Heart left ventricle (tissue), 13 donors: Measurements from ENCODE around the gene AK3.

Experiments
- CTCF ChIP-seq, 12 donors: fragments of 200-600 bp; sonication (generic) in 4 of 12; IDR thresholded peaks; one replicate each; pipeline versions ENCODE4 v1.5.0 to v1.8.0; 2018 to 2022; ENCODE audit warnings: antibody characterized with exemption in 12 of 12, mild to moderate bottlenecking in 5 of 12
- POLR2A ChIP-seq, 2 donors: fragments of 450-650 bp; IDR thresholded peaks; one replicate each; pipeline ENCODE4 v1.6.1; 2017; ENCODE audit warnings: antibody characterized with exemption in 2 of 2, mild to moderate bottlenecking in 2 of 2, moderate library complexity in 2 of 2
- donor health status: ischemic (EF 13 %, LVEDD 7.1; RV severe dilation, severe dysfunction).
- donor health status: DM: no; HTN: yes; CAD: no.
- donor health status: DM: no; HTN: no; CAD: no.
- donor health status: ischemic (EF 25% LVEDD 6.9; RV normal size, moderate dysfunction).
- donor health status: ischemic (EF 25% LVEDD 5.7; RV mildly dilated, moderate dysfunction).
- donor health status: ischemic (EF 35%, LVEDD 5.7; RV mildly dilated, moderate dysfunction).
- donor health status: nonischemic (EF 11% LVEDD 7.7; RV severe dilation, severe dysfunction).
- donor health status: DM: yes; HTN: yes; CAD: no.
- donor health status: PGD.
- donor health status: ischemic (EF 29% LVEDD 5.4; RV normal size, mild dysfunction).
- donor health status: nonischemic (EF 23%, LVEDD 6.1; RV moderate dilation, normal function).

- TF ChIP-seq POLR2A (IDR thresholded peaks at IDR 0.05) = no peak
- TF ChIP-seq CTCF (IDR thresholded peaks at IDR 0.05) = no peak
Measured at GRCh38 chr9:4787876-4788275, 46.9 kb upstream of the AK3 start.
